Measurements from ENCODE around the gene CTBP1.

CTBP1 gene

GRCh38 chr4:1221155-1221870 lies 27.6 kb downstream of the CTBP1 start:
- DNase-seq: no peak

- no peak for DNase-seq
Measured at GRCh38 chr4:1220566-1220965, 28.4 kb downstream of the CTBP1 start.

GRCh38 chr4:1219566-1219950 lies 29.4 kb downstream of the CTBP1 start:
- no peak for DNase-seq

- no peak for DNase-seq
Measured at GRCh38 chr4:1218634-1219565, 30.0 kb downstream of the CTBP1 start.

- no peak for DNase-seq
Measured at GRCh38 chr4:1217366-1217765, 31.6 kb downstream of the CTBP1 start.

- DNase-seq: no peak
Measured at GRCh38 chr4:1216869-1217294, 32.0 kb downstream of the CTBP1 start.

- no peak for DNase-seq
Measured at GRCh38 chr4:1216076-1216614, 32.8 kb downstream of the CTBP1 start.

GRCh38 chr4:1215141-1216075 lies 33.5 kb downstream of the CTBP1 start:
- no peak for DNase-seq

GRCh38 chr4:1214101-1215095 lies 34.5 kb downstream of the CTBP1 start:
- no peak for DNase-seq

GRCh38 chr4:1213336-1213995 lies 35.5 kb downstream of the CTBP1 start:
- DNase-seq: no peak

GRCh38 chr4:1212546-1213335 lies 36.2 kb downstream of the CTBP1 start:
- no peak for DNase-seq

- DNase-seq: no peak
Measured at GRCh38 chr4:1211891-1212545, 36.9 kb downstream of the CTBP1 start.

GRCh38 chr4:1211371-1211770 lies 37.6 kb downstream of the CTBP1 start:
- DNase-seq: no peak

GRCh38 chr4:1210971-1211370 lies 38.0 kb downstream of the CTBP1 start:
- no peak for DNase-seq

- DNase-seq: no peak
Measured at GRCh38 chr4:1210241-1210841, 38.6 kb downstream of the CTBP1 start.

- no peak for DNase-seq
Measured at GRCh38 chr4:1209821-1210220, 39.1 kb downstream of the CTBP1 start.

GRCh38 chr4:1208970-1209704 lies 39.8 kb downstream of the CTBP1 start:
- no peak for DNase-seq

GRCh38 chr4:1208266-1208961 lies 40.5 kb downstream of the CTBP1 start:
- DNase-seq: no peak
